Mucosa of rectum (tissue), 2 donors: ENCODE data around the gene SOD2.
"Not testable (repeated sequence)": the region's sequence is repeated elsewhere in the genome, so short reads cannot be mapped to it uniquely, and the experiment has no call there.

Experiments used
- H3K27ac ChIP-seq, 2 donors: one replicate each; pipeline ENCODE4 v1.7.0; 2013; ENCODE audit warnings: inconsistent platforms in 2 of 2, low read depth in 2 of 2, low read length in 2 of 2
- H3K27me3 ChIP-seq, 2 donors: one replicate each; pipeline ENCODE4 v1.7.0; 2013; ENCODE audit warnings: low read length in 2 of 2; ENCODE audit not compliant: control insufficient read depth in 2 of 2, insufficient read depth in 2 of 2
- H3K36me3 ChIP-seq, 2 donors: one replicate each; pipeline ENCODE4 v1.7.0; 2013; ENCODE audit warnings: low read length in 2 of 2; ENCODE audit not compliant: control insufficient read depth in 2 of 2, insufficient read depth in 2 of 2
- H3K4me1 ChIP-seq, 2 donors: one replicate each; pipeline ENCODE4 v1.7.0; 2013; ENCODE audit warnings: low read length in 2 of 2, mild to moderate bottlenecking in 1 of 2; ENCODE audit not compliant: control insufficient read depth in 2 of 2, insufficient read depth in 2 of 2
- H3K4me3 ChIP-seq, 2 donors: one replicate each; pipeline ENCODE4 v1.7.0; 2013; ENCODE audit warnings: low read length in 2 of 2
- H3K9ac ChIP-seq, 2 donors: one replicate each; pipeline ENCODE4 v1.7.0; 2013; ENCODE audit warnings: low read length in 2 of 2, low read depth in 1 of 2, mild to moderate bottlenecking in 1 of 2
- H3K9me3 ChIP-seq, 2 donors: one replicate each; pipeline ENCODE4 v1.7.0; 2013; ENCODE audit warnings: low read length in 2 of 2; ENCODE audit not compliant: control insufficient read depth in 2 of 2
- donor health status: healthy.
- donor health status: Normal muscosa, but diverticular disease.

SOD2 gene

DNA sequence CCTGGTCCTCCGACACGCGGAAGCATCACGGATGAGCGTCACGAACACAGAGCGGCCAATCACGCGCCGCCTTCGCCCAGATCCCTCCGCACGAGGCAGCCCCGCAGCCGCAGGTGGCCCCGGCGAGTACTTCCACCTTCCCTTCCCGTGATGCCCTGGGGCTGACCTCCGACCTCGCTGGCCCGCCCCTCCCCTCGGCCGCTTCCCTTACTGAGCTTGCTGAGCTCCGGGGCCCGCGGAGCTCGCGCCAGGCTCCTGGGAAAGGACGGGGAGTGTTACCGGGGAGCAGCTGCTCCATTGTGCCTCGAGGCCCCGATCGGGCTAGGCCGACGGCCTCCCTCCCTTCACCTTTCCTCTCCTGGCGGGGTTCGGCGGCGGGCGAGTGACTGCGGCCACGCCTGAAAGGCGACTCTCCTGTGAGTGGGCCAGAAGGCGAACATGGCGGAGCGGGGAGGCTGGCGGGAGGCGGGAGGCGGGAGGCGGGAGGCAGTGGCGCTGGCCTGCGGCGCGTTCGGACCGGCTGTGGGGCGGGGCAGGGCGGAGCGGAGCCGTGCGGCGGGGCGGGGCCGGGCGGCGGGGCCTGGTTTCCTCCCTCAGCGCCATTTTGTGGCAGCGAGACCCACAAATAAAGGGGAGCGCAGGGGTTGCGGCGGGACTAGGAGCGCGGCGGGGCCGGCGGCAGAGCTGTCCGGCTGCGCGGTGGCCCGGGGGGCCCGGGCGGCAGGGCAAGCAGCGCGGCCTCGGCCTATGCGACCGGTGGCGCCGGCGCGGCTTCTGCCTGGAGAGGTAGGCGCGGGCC is 34.1 kb upstream of the SOD2 start, which contains the start of gene WTAP:
WTAP (plus strand) TSS at position 589 of the 799 bp plus-strand sequence. CDS start 8,760 bp downstream, outside the sequence.
- peaks cover 18 to 24% of the 10 kb centered on the region in 2 donors for H3K4me1 ChIP-seq
- peaks cover 0 to 8% of the 10 kb centered on the region in 2 donors for H3K36me3 ChIP-seq
- no peaks in the 10 kb centered on the region for H3K27me3 ChIP-seq
- H3K9ac ChIP-seq, result peak within 1 kb of the TSS; percentile 98 to 99
- H3K27ac ChIP-seq, result peak within 1 kb of the TSS; percentile 100
- no peaks in the 10 kb centered on the region for H3K9me3 ChIP-seq
- peak within 1 kb of the TSS; percentile 96 to 97 for H3K4me3 ChIP-seq

DNA sequence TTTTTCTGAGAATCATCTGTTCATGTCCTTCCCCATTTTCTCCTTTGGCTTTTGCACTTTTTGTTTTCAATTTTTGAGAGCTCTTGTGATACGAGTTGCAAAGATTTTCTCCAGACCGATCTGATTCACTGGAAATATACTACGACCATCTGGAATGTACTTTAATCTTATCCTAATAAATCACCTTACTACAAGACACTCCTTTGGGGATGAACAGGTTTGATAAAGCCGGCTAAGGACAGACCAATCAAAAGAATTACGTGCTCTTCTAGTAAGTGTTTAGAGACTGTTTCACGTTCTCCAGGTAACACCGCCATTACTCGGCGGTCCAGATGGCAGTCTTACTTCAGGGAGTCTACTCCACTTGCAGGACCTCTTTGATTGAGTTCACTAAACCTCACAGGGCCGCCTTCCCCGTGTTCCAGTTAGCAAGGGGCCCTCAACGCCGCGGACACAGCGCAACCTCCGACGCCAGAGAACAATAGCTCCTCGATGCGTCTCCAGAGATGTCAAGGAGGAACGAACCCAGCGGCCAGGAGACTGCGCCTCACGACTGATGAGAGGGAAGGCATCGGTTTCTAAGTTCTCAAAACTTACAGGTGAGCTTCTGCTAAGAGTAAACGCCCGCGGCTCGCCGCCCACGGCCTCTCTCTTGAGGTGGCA is 33.3 kb upstream of the SOD2 start:
- H3K4me3 ChIP-seq, result peak overlapping the region; percentile 94 to 96
- peak overlapping the region; percentile 97 to 99 for H3K9ac ChIP-seq
- H3K36me3 ChIP-seq, result peaks cover 0 to 8% of the 10 kb centered on the region in 2 donors
- peak overlapping the region; percentile 100 for H3K27ac ChIP-seq
- H3K4me1 ChIP-seq, result peaks cover 18 to 24% of the 10 kb centered on the region in 2 donors
- H3K9me3 ChIP-seq, result no peaks in the 10 kb centered on the region
- H3K27me3 ChIP-seq, result no peaks in the 10 kb centered on the region

DNA sequence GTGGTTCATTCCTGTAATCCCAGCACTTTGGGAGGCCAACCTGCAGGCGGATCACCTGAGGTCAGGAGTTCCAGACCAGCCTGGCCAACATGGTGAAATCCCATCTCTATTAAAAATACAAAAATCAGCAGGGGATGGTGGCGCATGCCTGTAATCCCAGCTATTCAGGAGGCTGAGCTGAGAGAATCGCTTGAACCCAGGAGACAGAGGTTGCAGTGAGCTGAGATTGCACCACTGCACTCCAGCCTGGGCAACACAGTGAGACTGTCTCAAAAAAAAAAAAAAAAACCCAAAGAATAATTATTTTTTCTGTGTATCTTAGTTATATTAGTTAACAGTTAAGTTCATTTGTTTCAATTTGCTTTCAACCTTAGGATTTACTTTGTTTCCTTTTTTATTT is 32.2 kb upstream of the SOD2 start:
- H3K4me3 ChIP-seq, H3K9ac ChIP-seq, H3K27ac ChIP-seq, H3K27me3 ChIP-seq, H3K36me3 ChIP-seq, H3K9me3 ChIP-seq: not testable (repeated sequence)
- peaks cover 18 to 23% of the 10 kb centered on the region in 2 donors for H3K4me1 ChIP-seq

DNA sequence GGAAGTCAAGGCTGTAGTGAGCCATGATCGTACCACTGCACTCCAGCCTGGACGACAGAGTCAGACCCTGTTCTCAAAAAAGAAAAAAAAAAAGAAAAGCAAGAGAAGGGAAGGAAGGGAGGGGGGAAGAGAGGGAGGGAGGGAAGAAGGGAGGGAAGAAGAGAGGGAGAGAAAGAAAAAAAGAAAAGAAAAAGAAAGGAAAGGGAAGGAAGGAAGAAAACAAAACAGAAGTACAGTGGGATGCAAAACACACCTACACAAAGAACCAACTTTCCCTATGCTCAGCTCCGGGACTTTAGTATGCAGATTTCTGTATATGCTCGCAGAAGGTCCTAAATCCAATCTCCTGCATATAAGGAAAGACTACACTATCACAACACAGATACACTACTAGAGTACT is 31.7 kb upstream of the SOD2 start:
- Histone ChIP-seq H3K27ac (no peak overlapping the region), H3K4me1 (peaks cover 14 to 19% of the 10 kb centered on the region in 2 donors), H3K4me3 (no peak overlapping the region), H3K36me3 (peaks cover 0 to 8% of the 10 kb centered on the region in 2 donors), H3K9me3 (no peaks in the 10 kb centered on the region), H3K27me3 (no peaks in the 10 kb centered on the region), H3K9ac (no peak overlapping the region)

DNA sequence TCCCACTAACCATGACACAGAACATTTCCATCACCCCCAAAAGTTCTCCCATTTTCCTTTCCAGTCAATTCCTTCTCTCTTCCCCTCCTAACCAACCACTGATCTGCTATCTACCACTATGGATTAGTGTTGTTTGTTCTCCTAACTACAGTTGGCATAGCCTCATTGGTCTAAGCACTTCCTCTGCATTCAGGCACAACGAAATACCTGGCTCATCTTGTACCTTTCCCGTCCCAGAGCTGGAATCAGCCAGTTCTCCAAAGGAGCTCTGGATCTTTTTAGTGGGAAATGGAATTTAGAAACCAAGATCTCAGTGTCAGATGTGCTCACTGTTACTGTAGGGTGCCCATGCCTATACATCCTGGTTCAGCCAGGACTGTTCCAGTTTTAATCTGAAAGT is 30.2 kb upstream of the SOD2 start:
- Histone ChIP-seq H3K9ac (no peak overlapping the region), H3K27me3 (no peaks in the 10 kb centered on the region), H3K27ac (no peak overlapping the region), H3K36me3 (peaks cover 0 to 8% of the 10 kb centered on the region in 2 donors), H3K4me3 (no peak overlapping the region), H3K4me1 (peaks cover 4 to 12% of the 10 kb centered on the region in 2 donors), H3K9me3 (no peaks in the 10 kb centered on the region)

DNA sequence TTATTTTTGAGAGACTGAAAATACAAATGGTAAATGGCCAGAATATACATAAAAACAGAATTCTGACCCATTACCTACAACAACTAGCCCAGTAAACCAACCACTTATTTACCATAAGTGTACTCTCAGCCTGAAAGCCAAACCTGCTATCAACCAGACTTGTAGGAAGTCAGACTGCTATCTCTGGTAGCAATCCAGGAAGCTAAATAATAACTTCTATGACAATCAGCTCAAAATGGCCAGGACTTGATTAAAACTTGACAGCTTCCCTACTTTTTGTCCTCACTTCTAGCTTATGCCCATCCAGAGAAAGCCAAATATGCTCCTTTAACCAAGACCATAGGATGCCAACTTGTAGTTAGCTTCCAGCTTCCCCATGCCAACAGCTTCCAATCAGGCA is 29.6 kb upstream of the SOD2 start:
- no peaks in the 10 kb centered on the region for H3K27me3 ChIP-seq
- H3K27ac ChIP-seq, result no peak overlapping the region
- peaks cover 4 to 12% of the 10 kb centered on the region in 2 donors for H3K4me1 ChIP-seq
- peaks cover 0 to 8% of the 10 kb centered on the region in 2 donors for H3K36me3 ChIP-seq
- no peaks in the 10 kb centered on the region for H3K9me3 ChIP-seq
- H3K4me3 ChIP-seq, result no peak overlapping the region
- no peak overlapping the region for H3K9ac ChIP-seq

DNA sequence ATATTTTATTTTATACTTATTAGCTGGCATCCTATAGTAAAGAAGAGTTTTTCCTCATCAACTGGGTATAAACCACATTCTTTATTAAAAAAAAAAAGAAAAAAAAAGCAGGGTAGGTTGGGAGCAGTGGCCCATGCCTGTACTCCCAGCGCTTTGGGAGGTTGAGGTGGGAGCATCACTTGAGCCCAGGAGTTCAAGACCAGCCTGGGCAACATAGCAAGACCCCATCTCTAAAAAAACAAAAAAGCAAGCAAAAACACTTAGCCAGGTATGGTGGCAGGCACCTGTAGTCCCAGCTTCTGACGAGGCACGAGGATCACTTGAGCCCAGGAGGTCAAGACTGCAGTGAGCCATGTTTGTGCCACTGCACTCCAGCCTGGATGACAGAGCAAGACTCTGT is 28.9 kb upstream of the SOD2 start:
- not testable (repeated sequence) for H3K4me3 ChIP-seq, H3K9me3 ChIP-seq, H3K27me3 ChIP-seq, H3K9ac ChIP-seq, H3K36me3 ChIP-seq, H3K27ac ChIP-seq
- H3K4me1 ChIP-seq, result peaks cover 4 to 12% of the 10 kb centered on the region in 2 donors

DNA sequence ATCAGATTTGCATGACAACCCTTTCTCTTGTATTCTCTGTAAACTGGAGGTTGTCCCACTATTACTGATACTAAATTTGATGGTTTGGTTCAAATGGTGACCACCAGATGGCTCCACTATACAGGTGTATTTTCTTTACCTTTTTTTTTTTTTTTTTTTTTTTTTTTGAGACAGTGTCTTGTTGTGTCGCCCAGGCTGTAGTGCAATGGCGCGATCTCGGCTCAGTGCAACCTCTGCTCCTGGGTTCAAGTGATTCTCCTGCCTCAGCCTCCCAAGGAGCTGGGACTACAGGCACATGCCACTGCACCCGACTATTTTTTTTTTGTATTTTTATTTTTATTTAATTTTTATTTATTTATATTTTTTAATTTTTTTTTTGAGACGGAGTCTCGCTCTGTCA is 27.7 kb upstream of the SOD2 start:
- no peaks in the 10 kb centered on the region for H3K9me3 ChIP-seq
- H3K4me1 ChIP-seq, result peaks cover under 1 to 6% of the 10 kb centered on the region in 2 donors
- no peaks in the 10 kb centered on the region for H3K27me3 ChIP-seq
- peaks cover 0 to 8% of the 10 kb centered on the region in 2 donors for H3K36me3 ChIP-seq
- H3K4me3 ChIP-seq, result no peak overlapping the region
- H3K9ac ChIP-seq, result no peak overlapping the region
- no peak overlapping the region for H3K27ac ChIP-seq

DNA sequence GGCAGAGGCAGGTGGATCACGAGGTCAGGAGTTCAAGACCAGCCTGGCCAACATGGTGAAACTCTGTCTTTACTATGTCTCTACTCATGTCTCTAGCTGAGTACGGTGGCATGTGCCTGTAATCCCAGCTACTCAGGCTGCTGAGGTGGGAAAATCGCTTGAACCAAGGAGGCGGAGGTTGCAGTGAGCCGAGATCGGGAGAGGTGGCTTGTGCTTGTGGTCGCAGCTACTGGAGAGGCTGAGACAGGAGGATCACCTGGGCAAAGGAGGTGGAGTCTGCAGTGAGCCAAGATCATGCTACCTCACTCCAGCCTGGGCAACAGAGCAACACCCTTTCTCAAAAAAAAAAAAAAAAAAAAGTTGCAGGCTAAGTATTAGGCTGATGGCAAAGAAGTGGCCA is 26.2 kb upstream of the SOD2 start:
- no peaks in the 10 kb centered on the region for H3K9me3 ChIP-seq
- H3K9ac ChIP-seq, result no peak overlapping the region
- H3K36me3 ChIP-seq, result peaks cover 0 to 7% of the 10 kb centered on the region in 2 donors
- peaks cover 0 to 3% of the 10 kb centered on the region in 2 donors for H3K4me1 ChIP-seq
- H3K27me3 ChIP-seq, result no peaks in the 10 kb centered on the region
- H3K27ac ChIP-seq, result no peak overlapping the region
- no peak overlapping the region for H3K4me3 ChIP-seq

DNA sequence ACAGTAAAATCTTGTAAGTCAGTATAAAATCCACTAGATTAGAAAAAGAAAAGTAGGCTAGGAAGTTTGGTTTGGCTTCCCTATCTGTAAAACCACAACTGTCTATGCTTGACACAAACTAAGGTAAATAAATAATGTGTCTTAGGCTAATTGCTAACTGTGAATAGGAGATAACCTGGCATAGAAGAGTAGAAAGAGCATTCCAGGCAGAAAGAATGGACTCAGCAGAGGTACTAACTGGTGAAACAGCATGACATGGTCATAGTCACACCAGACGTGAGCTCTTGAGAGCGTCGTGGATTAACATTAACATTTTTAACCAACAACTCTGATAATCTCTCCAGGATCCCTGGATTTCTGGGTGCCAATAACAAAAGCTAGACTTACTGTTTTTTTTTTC is 25.6 kb upstream of the SOD2 start:
- Histone ChIP-seq H3K9ac (no peak overlapping the region), H3K4me3 (no peak overlapping the region), H3K27me3 (no peaks in the 10 kb centered on the region), H3K4me1 (peaks cover 3% of the 10 kb centered on the region in 2 donors), H3K36me3 (peaks cover 0 to 5% of the 10 kb centered on the region in 2 donors), H3K9me3 (no peaks in the 10 kb centered on the region), H3K27ac (no peak overlapping the region)
